Suprapubic skin (tissue), 4 donors: ENCODE data around the gene CACNA1E.

Source experiments
- CTCF ChIP-seq, 2 donors: fragments of 200-600 bp in 1 of 2; fragments of 450-650 bp in 1 of 2; sonication (generic) in 1 of 2; IDR thresholded peaks; one replicate each; pipeline ENCODE4 v1.5.1; 2016 to 2019; ENCODE audit warnings: antibody characterized with exemption in 2 of 2, mild to moderate bottlenecking in 1 of 2, moderate library complexity in 1 of 2
- POLR2A ChIP-seq, 2 donors: fragments of 450-650 bp; IDR thresholded peaks; one replicate each; pipeline ENCODE4 v1.6.1; 2017; ENCODE audit warnings: antibody characterized with exemption in 2 of 2, mild to moderate bottlenecking in 2 of 2, moderate library complexity in 2 of 2
- POLR2AphosphoS5 ChIP-seq, 3 donors: sonication (generic); formaldehyde crosslinking; IDR thresholded peaks; one replicate each; pipeline ENCODE4 v1.6.1; 2017; ENCODE audit warnings: antibody characterized with exemption in 3 of 3

GRCh38 chr1:181793831-181794230 is 310.5 kb downstream of the CACNA1E start:
- TF ChIP-seq CTCF (IDR thresholded peaks at IDR 0.05) (no peak), POLR2AphosphoS5 (IDR thresholded peaks at IDR 0.05) (no peak), POLR2A (IDR thresholded peaks at IDR 0.05) (no peak)
